HG02884 (cell line): ENCODE data around the gene RFX7.
"Not testable (repeated sequence)": the region's sequence is repeated elsewhere in the genome, so short reads cannot be mapped to it uniquely, and the experiment has no call there.

Source experiments
- ATAC-seq: cut with Tn5 transposase; IDR thresholded peaks from one replicate; pipeline ENCODE4 v1.9.1; 2021; ENCODE audit warnings: mild to moderate bottlenecking, moderate library complexity; ENCODE audit not compliant: unreplicated experiment

RFX7 gene

DNA sequence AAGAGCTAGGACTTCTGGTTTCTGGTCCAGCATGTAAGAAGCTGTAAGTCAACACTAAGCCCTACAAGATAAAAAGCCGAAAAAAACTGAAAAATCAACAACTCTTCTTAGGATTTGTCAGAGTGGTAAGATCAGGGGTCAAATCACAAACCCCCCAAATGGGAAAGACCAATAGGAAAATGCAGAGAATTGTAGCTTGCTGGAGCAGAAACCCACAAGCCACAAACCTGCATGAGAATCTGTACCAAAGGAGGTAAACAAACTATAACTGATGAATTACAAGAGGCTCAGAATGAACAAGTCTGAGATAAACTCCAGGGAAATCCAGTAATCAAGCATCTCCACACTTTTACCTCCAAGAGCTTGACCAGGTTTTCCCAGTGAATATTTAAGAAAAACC, 36.0 kb downstream of the RFX7 start:
- ATAC-seq: no peak

DNA sequence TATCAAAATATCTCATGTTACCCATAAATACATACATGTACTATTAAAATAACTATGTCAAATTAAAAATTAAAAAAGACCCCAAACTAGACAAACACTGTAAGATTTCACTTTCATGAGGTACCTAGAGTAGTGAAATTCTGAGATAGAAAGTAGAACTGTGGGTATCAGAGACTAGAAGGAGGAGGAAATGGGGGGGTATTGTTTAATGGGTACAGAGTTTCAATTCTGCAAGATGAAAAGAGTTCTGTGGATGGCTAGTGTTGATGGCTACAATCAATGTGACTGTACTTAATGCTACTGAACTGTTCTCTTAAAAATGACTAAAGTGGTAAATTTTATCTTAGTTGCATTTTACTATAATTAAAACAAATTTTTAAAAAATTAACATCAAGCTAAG, 36.6 kb downstream of the RFX7 start:
- peak; percentile 52 for ATAC-seq

GRCh38 chr15:56205061-56205876, 38.4 kb downstream of the RFX7 start:
- no peak for ATAC-seq

GRCh38 chr15:56203312-56203922, 40.3 kb downstream of the RFX7 start:
- not testable (repeated sequence) for ATAC-seq

- no peak for ATAC-seq
Observed at GRCh38 chr15:56202701-56203100, 41.0 kb downstream of the RFX7 start.

DNA sequence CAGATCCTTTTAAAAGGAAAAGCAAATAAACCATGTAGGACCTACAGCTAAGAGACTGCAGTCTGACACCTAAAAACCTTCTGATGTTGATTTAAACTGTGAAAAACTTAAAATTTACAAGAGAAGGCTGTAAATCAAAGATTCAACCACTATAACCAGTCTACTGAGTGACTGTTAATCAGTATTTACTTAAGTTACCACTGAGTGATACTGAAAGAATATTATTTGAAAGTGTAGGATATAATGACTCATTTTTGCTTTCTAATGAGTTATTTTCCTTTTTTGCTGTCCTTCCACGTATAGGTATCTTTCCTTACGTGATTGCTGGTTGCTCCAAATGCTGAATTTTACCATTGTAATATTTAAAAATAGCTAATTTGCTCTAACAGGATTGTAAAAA, 44.6 kb downstream of the RFX7 start:
- ATAC-seq: peak; percentile 83

GRCh38 chr15:56194035-56194434, 49.6 kb downstream of the RFX7 start:
- no peak for ATAC-seq

DNA sequence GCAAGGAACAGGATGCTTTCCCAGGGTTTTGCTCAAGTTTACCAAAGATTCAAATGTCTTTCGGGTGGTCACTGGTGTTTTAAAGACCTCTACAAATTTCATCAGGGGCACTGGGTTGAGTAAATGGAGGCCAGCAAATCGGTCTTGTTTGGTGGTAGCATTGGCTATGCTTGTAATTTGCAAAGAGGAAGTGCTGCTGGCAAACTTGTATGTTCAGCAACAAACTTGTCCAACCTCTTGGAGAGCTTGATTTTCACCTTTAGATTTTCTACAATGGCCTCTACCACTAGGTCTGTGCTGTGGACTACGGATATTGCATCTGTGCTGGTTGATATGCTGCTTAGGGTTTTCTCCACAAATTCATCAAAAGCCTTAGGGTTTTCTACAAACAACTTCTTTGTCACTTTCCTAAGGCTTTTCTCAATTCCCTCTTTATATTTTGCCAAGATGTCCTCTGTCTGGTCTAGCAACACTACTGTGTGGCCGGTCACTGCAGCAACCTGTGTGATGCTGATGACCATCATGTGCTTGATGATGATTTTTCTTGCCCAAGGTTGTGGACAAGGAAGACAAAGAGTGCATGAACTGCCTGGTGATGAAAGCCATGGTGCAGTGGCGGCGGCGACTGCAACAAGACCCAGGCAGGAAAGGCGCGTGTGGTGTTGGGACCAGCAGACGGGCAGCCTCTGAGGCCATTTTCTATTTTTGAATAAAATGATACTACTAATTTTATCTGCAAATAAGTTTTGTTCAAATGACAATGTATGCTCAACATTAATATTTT, 50.8 kb downstream of the RFX7 start:
- no peak for ATAC-seq

DNA sequence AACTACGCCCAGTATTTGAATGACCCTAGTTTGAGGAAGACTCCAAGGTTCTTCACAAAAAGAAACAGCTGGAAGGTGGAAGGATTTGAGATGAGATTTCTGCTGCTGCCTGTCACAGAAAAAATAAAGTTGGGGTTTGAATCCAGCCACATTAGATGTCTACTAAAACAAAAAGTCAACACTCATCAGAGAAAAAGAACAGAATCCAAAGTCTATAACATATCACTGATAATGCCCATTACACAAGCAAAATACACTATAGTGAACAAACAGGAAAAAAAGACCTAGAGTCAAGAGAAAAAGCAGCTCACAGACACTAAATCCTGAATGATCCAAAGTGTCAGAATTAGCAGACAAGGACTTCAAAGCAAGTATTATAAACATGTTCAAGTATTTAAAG, 56.0 kb downstream of the RFX7 start:
- ATAC-seq: no peak

- no peak for ATAC-seq
Observed at GRCh38 chr15:56185980-56186379, 57.7 kb downstream of the RFX7 start.

DNA sequence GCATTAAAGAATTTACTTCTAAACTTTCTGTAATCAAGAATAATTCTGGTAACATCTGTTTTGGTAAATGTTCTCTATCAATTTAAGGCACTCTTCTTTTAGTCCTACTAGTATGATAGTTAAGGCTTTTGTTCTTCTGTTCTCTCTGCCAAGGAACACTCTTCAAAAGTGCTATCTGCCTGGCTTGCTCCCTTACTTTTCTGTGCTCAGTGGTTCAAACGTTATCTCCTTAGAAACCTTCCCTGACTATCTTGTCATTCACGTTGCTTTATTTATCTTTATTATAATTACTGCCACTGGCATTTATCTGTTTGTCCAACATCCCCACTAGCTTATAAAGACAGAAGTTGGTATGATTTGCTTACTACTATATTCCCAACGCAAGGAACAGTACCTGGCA, 59.2 kb downstream of the RFX7 start:
- no peak for ATAC-seq

DNA sequence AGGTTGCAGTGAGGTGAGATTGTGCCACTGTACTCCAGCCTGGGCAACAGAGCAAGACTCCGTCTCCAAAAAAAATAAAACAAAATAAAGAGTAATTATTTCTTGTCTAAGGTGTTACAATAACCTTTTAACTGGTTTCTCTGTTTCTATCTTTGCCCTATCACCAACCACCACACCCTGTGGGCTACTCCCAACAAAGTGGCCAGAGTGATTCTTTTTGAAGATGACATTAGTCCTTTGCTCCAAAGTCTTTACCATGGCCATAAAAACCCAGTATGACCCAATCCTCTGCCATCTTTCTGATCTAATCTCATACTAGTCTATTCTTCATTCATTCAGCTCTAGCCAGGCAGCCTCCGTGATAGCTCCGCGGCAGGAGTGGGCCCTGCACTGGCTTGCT, 62.8 kb downstream of the RFX7 start:
- ATAC-seq: no peak

DNA sequence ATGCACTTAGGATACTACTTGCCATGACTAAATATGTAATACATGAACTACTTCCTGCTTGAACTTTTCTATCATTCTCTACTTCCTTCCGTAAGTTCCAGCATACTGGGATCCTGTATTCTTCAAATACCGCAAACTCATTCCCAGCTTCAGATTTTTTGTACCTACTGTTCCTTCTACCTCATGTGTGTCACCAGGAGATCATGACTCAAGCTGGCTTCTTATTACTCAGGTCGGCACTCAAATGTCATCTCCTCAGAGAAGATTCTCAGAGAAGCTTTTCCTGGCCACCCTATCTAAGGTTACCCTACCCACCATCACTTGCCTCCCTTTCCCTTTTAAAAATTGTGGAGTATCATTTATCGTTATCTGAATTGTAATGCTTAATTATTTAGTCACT, 66.7 kb downstream of the RFX7 start:
- no peak for ATAC-seq

GRCh38 chr15:56175788-56176187, 67.9 kb downstream of the RFX7 start:
- no peak for ATAC-seq

- no peak for ATAC-seq
Observed at GRCh38 chr15:56174649-56175048, 69.0 kb downstream of the RFX7 start.

- no peak for ATAC-seq
Observed at GRCh38 chr15:56168394-56168793, 75.3 kb downstream of the RFX7 start.

- ATAC-seq: no peak
Observed at GRCh38 chr15:56165234-56165633, 78.4 kb downstream of the RFX7 start.

GRCh38 chr15:56160966-56161365, 82.7 kb downstream of the RFX7 start:
- no peak for ATAC-seq

DNA sequence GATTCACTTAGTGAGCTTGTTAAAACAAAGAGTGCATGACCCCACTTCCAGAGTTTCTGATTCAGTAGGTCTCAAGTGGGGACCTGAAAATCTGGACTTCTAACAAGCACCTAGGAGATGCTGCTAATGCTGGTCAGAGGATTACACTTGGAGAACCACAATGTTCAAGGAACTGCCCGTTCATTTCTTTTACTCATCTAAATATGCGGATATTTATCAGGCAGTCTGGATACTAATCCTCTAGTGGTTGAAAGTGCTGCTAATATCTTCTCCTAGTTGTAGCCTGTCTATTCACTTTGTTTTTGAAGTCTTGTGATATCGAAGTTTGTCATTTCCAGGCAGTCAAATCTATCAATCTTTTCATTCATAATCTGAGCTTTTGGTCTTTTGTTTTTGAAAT, 86.8 kb downstream of the RFX7 start:
- ATAC-seq: no peak

- not testable (repeated sequence) for ATAC-seq
Observed at GRCh38 chr15:56155278-56155677, 88.4 kb downstream of the RFX7 start.

- ATAC-seq: not testable (repeated sequence)
Observed at GRCh38 chr15:56154768-56155167, 88.9 kb downstream of the RFX7 start.

GRCh38 chr15:56150204-56150603, 93.5 kb downstream of the RFX7 start:
- no peak for ATAC-seq
